ENCODE data around the gene CRYGN. TPM values are rescaled to one million over a fixed set of nuclear protein-coding genes. Genes with fewer than 3 reads are reported as not detected.

Gene CRYGN
- total RNA-seq, 1 donor from 2014 or later = not detected

- ATAC-seq (no peak), DNase-seq (no peak)
- intact Hi-C loops (cut with micrococcal nuclease) = no loop called here
Measured at GRCh38 chr7:151429560-151430331, 10.2 kb downstream of the CRYGN start.

GRCh38 chr7:151429237-151429559 lies 10.7 kb downstream of the CRYGN start:
- ATAC-seq (no peak), DNase-seq (no peak)
- intact Hi-C loops (cut with micrococcal nuclease) = no loop called here

GRCh38 chr7:151428378-151429236 lies 11.3 kb downstream of the CRYGN start:
- DNase-seq = no peak
- intact Hi-C loops (cut with micrococcal nuclease) = no loop called here
- no peak for ATAC-seq

- ATAC-seq = no peak
- intact Hi-C loops (cut with micrococcal nuclease) = no loop called here
- no peak for DNase-seq
Measured at GRCh38 chr7:151427705-151428377, 12.1 kb downstream of the CRYGN start.

GRCh38 chr7:151426904-151427704 lies 12.8 kb downstream of the CRYGN start:
- DNase-seq = no peak
- intact Hi-C loops (cut with micrococcal nuclease) = no loop called here
- ATAC-seq = no peak

GRCh38 chr7:151426441-151426903 lies 13.5 kb downstream of the CRYGN start:
- DNase-seq (peak; percentile 79), ATAC-seq (peak; percentile 71)
- intact Hi-C loops (cut with micrococcal nuclease) = no loop called here

- ATAC-seq (peak; percentile 77), DNase-seq (no peak)
- intact Hi-C loops (cut with micrococcal nuclease) = no loop called here
Measured at GRCh38 chr7:151425670-151426440, 14.1 kb downstream of the CRYGN start.

GRCh38 chr7:151424799-151425198 lies 15.1 kb downstream of the CRYGN start:
- DNase-seq (no peak), ATAC-seq (no peak)
- intact Hi-C loops (cut with micrococcal nuclease) = no loop called here

GRCh38 chr7:151423936-151424335 lies 16.0 kb downstream of the CRYGN start:
- ATAC-seq (no peak), DNase-seq (no peak)
- intact Hi-C loops (cut with micrococcal nuclease) = no loop called here

- ATAC-seq = no peak
- intact Hi-C loops (cut with micrococcal nuclease) = no loop called here
- no peak for DNase-seq
Measured at GRCh38 chr7:151423226-151423625, 16.7 kb downstream of the CRYGN start.

GRCh38 chr7:151422212-151422611 lies 17.7 kb downstream of the CRYGN start:
- intact Hi-C loops (cut with micrococcal nuclease) = no loop called here
- DNase-seq (no peak), ATAC-seq (no peak)

GRCh38 chr7:151420144-151420543 lies 19.8 kb downstream of the CRYGN start:
- no peak for ATAC-seq
- no peak for DNase-seq
- intact Hi-C loops (cut with micrococcal nuclease) = no loop called here

GRCh38 chr7:151416941-151417315 lies 23.0 kb downstream of the CRYGN start:
- intact Hi-C loops (cut with micrococcal nuclease) = no loop called here
- ATAC-seq = peak; percentile 30
- no peak for DNase-seq

- intact Hi-C loops (cut with micrococcal nuclease) = no loop called here
- DNase-seq = no peak
- ATAC-seq = no peak
Measured at GRCh38 chr7:151416112-151416940, 23.6 kb downstream of the CRYGN start.

- ATAC-seq (no peak), DNase-seq (no peak)
- intact Hi-C loops (cut with micrococcal nuclease) = no loop called here
Measured at GRCh38 chr7:151415375-151416105, 24.4 kb downstream of the CRYGN start.

- intact Hi-C loops (cut with micrococcal nuclease) = no loop called here
- DNase-seq (no peak), ATAC-seq (no peak)
Measured at GRCh38 chr7:151413241-151413640, 26.7 kb downstream of the CRYGN start.

- DNase-seq = no peak
- ATAC-seq = no peak
- intact Hi-C loops (cut with micrococcal nuclease) = no loop called here
Measured at GRCh38 chr7:151412318-151412717, 27.6 kb downstream of the CRYGN start.
